ENCODE data around the gene RASGRP2. TPM values are rescaled to one million over a fixed set of nuclear protein-coding genes. Genes with fewer than 3 reads are reported as not detected.

RASGRP2 gene
- total RNA-seq, 4 donors from 2014 or later: 0.64 to 7.6 (median 3.9) TPM

DNA sequence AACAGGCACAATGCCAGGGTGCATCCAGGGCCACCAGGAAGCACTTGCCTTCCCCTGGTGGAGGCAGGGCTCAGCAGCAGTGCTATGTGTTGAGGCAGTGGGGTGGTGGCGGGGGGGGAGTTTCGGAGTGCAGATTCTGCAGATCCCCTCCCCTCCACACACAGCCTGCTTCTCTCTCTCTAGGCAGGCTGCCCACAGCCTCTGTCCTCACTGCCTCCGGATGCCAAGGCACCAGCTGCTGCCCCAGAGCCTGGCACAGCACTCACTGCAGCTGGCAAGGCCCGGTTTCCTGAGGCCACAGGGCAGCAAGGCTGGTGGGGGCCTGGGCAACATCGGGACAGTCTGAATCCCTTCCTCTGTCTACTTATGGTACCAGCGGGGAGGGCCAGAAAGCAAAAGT lies 56.7 kb downstream of the RASGRP2 start:
- no peak overlapping the region for H3K4me3 ChIP-seq
- H3K27me3 ChIP-seq: peaks cover 2% of the 10 kb centered on the region
- H3K36me3 ChIP-seq: no peaks in the 10 kb centered on the region
- H3K4me1 ChIP-seq: peaks cover 18% of the 10 kb centered on the region
- no peak for TF ChIP-seq EP300 (IDR thresholded peaks at IDR 0.05)
- TF ChIP-seq POLR2AphosphoS5 (IDR thresholded peaks at IDR 0.05): no peak
- TF ChIP-seq, protein P1, sequence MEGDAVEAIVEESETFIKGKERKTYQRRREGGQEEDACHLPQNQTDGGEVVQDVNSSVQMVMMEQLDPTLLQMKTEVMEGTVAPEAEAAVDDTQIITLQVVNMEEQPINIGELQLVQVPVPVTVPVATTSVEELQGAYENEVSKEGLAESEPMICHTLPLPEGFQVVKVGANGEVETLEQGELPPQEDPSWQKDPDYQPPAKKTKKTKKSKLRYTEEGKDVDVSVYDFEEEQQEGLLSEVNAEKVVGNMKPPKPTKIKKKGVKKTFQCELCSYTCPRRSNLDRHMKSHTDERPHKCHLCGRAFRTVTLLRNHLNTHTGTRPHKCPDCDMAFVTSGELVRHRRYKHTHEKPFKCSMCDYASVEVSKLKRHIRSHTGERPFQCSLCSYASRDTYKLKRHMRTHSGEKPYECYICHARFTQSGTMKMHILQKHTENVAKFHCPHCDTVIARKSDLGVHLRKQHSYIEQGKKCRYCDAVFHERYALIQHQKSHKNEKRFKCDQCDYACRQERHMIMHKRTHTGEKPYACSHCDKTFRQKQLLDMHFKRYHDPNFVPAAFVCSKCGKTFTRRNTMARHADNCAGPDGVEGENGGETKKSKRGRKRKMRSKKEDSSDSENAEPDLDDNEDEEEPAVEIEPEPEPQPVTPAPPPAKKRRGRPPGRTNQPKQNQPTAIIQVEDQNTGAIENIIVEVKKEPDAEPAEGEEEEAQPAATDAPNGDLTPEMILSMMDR (IDR thresholded peaks at IDR 0.05): no peak
- no peak for TF ChIP-seq POLR2A (IDR thresholded peaks at IDR 0.05)
- no peak overlapping the region for H3K27ac ChIP-seq
- no peak for DNase-seq (ENCODE audit: low spot score in 2 of 2)
- WGBS: 43% methylated on average over 3 of the region's 6 CpGs
- H3K9me3 ChIP-seq: no peaks in the 10 kb centered on the region

DNA sequence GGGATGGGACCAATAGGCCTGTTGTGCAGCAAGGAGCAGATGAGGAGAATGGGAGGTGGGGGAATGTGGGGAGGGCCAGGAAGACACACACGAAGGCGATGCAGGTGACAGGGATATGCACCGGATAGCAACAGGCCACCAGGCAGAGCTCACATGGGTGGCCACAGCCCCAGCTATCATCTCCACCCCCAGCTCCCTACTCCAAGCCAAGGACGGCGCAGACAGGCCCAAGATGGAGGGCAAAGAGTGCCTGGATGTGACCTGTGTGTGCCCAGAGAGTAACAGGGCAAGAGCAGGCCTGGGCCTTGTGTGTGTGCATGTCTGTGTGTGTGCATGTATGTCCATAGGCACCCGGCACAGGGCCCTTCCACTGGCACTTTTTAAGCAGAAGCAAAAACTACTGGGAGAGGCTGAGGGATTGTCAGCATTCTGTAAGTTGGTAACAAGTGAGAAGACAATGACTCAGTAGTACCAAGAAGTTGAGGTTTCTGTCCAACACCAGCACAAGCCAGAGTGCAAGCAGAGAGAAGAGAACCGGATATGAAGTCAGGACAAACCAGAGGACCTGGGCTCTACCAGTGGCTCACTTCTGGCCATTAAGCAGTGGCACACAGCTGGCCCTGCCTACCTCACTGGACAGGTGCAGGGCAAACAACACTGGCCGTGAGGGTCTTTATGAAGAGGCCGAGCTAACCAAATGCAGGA lies 57.3 kb downstream of the RASGRP2 start:
- DNase-seq (ENCODE audit: low spot score in 2 of 2): no peak
- H3K4me1 ChIP-seq: peaks cover 18% of the 10 kb centered on the region
- H3K27me3 ChIP-seq: no peaks in the 10 kb centered on the region
- H3K4me3 ChIP-seq: no peak overlapping the region
- no peaks in the 10 kb centered on the region for H3K9me3 ChIP-seq
- TF ChIP-seq, protein P1 (IDR thresholded peaks at IDR 0.05): no peak
- TF ChIP-seq EP300 (IDR thresholded peaks at IDR 0.05): no peak
- TF ChIP-seq POLR2A (IDR thresholded peaks at IDR 0.05): no peak
- TF ChIP-seq POLR2AphosphoS5 (IDR thresholded peaks at IDR 0.05): no peak
- WGBS: 93% methylated on average over 6 of the region's 9 CpGs
- no peak overlapping the region for H3K27ac ChIP-seq
- no peaks in the 10 kb centered on the region for H3K36me3 ChIP-seq

DNA sequence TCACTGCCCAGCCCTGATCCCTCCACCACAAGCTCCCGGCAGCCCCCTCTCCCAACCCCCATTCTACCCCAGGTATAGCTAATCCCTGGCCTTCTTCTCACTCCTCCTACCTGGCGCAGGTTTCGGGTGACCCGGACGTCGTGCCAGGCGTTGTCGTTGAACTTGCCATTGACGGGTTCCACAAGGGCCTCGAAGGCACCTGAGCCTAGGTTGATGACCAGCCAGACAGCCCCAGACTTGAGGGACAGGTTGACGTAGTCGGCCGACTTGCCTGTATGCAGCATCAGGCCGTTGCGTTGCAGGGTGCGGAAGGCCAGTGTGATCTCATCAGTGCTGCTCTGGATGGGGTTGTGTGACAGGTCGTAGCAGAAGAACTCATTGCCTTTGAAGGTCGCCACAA lies 58.4 kb downstream of the RASGRP2 start:
- no peaks in the 10 kb centered on the region for H3K9me3 ChIP-seq
- DNase-seq (ENCODE audit: low spot score in 2 of 2): no peak
- H3K36me3 ChIP-seq: no peaks in the 10 kb centered on the region
- H3K4me1 ChIP-seq: peaks cover 18% of the 10 kb centered on the region
- 94% methylated on average over 17 of the region's 18 CpGs for WGBS
- no peak overlapping the region for H3K27ac ChIP-seq
- no peak for TF ChIP-seq POLR2A (IDR thresholded peaks at IDR 0.05)
- no peak for TF ChIP-seq POLR2AphosphoS5 (IDR thresholded peaks at IDR 0.05)
- no peak overlapping the region for H3K4me3 ChIP-seq
- H3K27me3 ChIP-seq: no peaks in the 10 kb centered on the region

DNA sequence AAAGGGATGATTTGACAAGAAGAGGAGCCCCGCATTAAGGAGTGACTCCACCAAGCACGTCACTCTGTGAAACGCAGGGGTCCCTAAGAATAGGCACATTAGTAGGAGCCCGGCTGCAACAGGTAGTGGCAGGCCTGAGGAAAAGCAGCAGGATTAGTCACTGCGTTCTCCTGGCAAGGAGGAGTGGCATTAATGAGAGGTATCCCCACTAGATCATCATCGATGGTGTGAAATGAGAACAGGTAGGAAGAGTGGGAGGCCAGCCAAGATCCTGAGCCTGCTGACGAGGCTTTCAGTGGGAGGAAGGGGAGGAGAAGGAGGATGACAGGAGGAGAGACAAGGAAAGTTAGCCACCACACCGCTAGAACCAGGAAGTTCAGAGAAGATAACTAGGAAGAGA lies 59.6 kb downstream of the RASGRP2 start:
- Histone ChIP-seq H3K4me3 (no peak overlapping the region), H3K4me1 (peaks cover 18% of the 10 kb centered on the region), H3K27ac (no peak overlapping the region), H3K27me3 (no peaks in the 10 kb centered on the region), H3K9me3 (no peaks in the 10 kb centered on the region), H3K36me3 (no peaks in the 10 kb centered on the region)
- WGBS: 47% methylated on average over 8 of the region's 8 CpGs
- TF ChIP-seq POLR2AphosphoS5 (IDR thresholded peaks at IDR 0.05): no peak
- TF ChIP-seq POLR2A (IDR thresholded peaks at IDR 0.05): no peak
- TF ChIP-seq, protein P1 (IDR thresholded peaks at IDR 0.05): no peak
- no peak for TF ChIP-seq EP300 (IDR thresholded peaks at IDR 0.05)
- no peak for DNase-seq (ENCODE audit: low spot score in 2 of 2)

GRCh38 chr11:64681171-64681570 lies 62.8 kb downstream of the RASGRP2 start:
- no peaks in the 10 kb centered on the region for H3K9me3 ChIP-seq
- DNase-seq (ENCODE audit: low spot score in 2 of 2): no peak
- 82% methylated on average over 4 of the region's 4 CpGs for WGBS
- no peak overlapping the region for H3K4me3 ChIP-seq
- no peak for TF ChIP-seq EP300 (IDR thresholded peaks at IDR 0.05)
- H3K27ac ChIP-seq: no peak overlapping the region
- peaks cover 10% of the 10 kb centered on the region for H3K27me3 ChIP-seq
- H3K36me3 ChIP-seq: no peaks in the 10 kb centered on the region
- peaks cover 4% of the 10 kb centered on the region for H3K4me1 ChIP-seq

DNA sequence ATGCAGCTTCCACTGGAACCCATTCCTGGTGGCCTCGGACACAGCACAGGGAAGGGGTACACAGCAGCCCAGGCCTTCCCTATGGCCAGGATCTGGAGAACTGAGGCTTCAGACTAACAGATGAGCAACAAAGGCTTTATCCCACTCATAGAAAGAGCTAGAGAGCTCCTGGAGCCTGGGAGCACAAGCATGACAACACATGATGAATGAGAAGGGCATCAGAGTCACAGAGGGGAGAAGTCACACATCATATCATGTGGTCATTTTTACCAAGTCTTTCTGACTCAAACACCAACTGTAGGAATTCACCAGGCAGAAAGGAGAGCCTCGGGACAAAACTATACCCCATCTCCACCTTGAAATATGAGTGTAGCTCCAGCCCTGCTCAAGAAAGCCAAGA lies 64.1 kb downstream of the RASGRP2 start:
- WGBS: 69% methylated on average over 1 of the region's 2 CpGs
- DNase-seq (ENCODE audit: low spot score in 2 of 2): no peak
- H3K27me3 ChIP-seq: peaks cover 18% of the 10 kb centered on the region

More for the DNA sequence above, 64.1 kb downstream of the RASGRP2 start:
- no peak for TF ChIP-seq EP300 (IDR thresholded peaks at IDR 0.05)
- TF ChIP-seq POLR2A (IDR thresholded peaks at IDR 0.05): no peak
- TF ChIP-seq, protein P1 (IDR thresholded peaks at IDR 0.05): no peak
- no peak for TF ChIP-seq POLR2AphosphoS5 (IDR thresholded peaks at IDR 0.05)
- Histone ChIP-seq H3K27ac (no peak overlapping the region), H3K9me3 (no peaks in the 10 kb centered on the region), H3K36me3 (no peaks in the 10 kb centered on the region), H3K4me1 (peaks cover 15% of the 10 kb centered on the region), H3K4me3 (no peak overlapping the region)
